Nasal cavity respiratory epithelium epithelial cell of viscerocranial mucosa (primary cell): ENCODE results near the gene PCDHGA2. TPM values are rescaled to one million over a fixed set of nuclear protein-coding genes. Genes with fewer than 3 reads are reported as not detected.

Source experiments
- total RNA-seq: library from RNA; depleted of rRNA; stranded (reverse); fragments of >200 nt; gene quantifications from 2 replicates; pipeline ENCODE4 v1.2.3, GENCODE V29; 2014

Gene PCDHGA2
- 0.34 and 1.00 TPM in 2 replicates for total RNA-seq

GRCh38 chr5:141338538-141339306 lies at the start of gene PCDHGA2:
Gene PCDHGA2, plus strand, starts transcription at chr5:141338760.

DNA sequence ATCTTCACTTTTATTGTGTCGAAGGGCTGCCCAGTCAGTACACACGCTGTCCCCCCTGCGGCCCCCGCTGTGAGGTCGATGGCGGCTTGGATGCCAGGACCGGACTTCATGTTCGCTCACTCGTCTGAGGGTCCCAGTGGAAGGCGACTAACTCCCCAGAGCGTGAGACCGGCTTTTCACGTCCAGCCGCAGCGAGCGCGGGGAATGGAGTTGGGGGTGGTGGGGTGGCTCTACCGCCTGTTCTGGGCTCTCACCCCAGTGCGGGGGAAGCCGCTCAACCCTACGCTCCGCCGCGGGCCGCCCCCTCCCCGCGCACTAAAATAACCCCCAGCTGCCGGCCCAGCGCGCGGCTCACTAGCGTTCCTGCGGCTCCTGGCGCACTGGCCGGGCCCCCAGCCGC lies 34.8 kb upstream of the PCDHGA2 start, which contains the start of gene SLC25A2:
TSS of gene SLC25A2 (minus strand) at position 294 of the 400 bp plus-strand sequence. CDS start at position 110, 184 bp downstream.

DNA sequence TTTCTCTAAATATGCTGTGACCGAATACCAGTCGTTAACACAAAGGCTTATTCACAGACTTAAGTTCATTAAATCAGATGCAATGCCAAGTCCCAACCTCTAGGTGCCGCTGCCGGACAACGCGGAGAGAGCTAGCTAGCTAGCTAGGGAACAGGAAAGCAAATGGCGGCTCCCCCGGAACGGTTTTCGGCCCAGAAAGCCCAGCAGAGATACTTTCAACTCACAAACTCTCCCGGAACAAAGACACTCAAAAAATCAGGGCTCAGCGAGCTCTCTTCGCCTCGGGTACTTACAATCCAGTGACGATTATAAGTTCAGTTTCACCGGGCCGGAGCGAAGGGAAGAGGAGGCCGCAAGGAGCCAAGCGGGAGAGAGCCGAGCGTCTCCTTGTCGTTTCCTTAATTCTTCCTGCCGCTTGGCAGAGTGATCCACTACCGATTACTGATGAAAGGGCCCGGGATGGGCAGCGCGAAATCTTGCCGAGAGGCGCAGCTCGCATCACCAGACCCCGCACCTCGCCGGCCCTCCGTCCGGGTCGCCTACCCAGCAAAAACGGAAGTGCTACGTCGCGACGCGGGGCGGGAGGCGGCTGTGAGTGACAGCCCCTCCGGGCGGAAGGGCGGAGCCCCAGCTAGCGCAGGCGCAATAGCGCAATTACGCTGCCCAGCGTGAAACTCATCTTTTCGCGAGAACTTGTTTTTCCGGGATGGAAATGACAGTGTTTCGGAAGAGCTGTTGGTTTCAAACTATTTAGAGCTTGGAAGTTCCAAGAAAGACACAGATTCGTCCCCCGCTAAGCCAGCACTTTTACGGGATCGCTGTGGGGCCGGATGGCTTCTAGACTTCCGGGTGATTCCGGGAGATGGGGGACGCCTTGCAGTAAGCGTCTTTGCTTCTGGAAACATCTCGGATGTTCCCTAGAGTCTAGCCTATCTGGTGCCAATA lies 18.1 kb upstream of the PCDHGA2 start, which contains the start of gene TAF7:
TSS of gene TAF7 (minus strand) at position 560 of the 945 bp plus-strand sequence. CDS start 740 bp downstream, outside the sequence.

DNA sequence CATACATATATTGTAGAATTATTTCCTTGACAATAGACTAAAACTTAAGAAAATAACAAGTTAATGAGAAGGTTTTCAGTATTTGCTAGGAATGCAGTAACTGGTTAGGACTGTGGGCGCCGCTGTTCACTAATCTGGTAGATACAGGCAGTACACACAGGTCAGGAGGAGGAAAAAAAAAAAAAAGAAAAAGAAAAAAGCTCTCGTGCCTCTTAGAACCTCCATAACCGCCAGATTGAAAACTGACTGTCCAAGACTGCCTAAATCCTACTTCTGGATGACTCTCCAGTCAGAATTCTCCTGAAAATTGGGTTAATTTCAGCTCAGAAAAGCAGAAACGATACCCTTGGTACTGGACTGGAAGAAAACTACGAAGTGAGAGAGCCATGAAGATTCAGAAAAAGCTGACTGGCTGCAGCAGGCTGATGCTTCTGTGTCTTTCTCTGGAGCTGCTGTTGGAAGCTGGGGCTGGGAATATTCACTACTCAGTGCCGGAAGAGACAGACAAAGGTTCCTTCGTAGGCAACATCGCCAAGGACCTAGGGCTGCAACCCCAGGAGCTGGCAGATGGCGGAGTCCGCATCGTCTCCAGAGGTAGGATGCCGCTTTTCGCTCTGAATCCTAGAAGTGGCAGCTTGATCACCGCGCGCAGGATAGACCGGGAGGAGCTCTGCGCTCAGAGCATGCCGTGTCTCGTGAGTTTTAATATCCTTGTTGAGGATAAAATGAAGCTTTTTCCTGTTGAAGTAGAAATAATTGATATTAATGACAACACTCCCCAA lies 8.1 kb upstream of the PCDHGA2 start, which contains the start of gene PCDHGA1:
TSS of gene PCDHGA1 (plus strand) at position 216 of the 782 bp plus-strand sequence.

DNA sequence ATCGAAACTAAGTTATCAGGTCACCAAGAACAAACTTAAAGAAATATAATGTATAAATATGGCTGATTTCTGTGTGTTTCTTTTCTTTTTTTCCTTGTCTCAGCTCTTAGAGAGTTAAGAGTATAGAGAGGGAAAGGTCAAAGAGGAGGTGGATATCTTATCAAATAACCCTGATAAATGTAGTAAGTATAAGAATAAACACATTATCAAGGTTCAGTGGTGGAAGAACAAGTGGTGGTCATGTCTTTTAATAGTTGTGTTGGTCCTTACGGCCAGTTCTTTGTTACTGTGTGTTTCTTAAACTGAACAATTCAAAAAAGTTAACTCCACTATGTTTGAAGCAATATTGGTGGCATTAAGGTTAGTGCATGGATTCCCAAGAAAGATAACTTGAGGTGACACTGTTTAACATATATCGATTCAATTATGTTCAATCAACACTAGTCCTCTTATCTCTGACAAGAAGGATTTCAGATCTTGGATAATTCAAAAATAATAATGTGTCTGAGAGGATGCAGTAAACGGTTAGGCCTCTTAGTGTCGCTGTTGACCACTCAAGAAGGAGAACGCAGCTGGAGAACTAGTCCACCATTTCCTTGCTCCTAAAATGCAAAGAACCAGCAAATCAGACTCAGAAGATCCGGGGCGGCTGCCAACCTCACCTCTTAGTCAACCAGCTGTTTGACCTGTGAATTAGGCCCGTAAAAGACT lies 4.8 kb downstream of the PCDHGA2 start, which contains the start of gene PCDHGA3:
TSS of gene PCDHGA3 (plus strand) at position 588 of the 711 bp plus-strand sequence. CDS start 205 bp downstream, outside the sequence.

DNA sequence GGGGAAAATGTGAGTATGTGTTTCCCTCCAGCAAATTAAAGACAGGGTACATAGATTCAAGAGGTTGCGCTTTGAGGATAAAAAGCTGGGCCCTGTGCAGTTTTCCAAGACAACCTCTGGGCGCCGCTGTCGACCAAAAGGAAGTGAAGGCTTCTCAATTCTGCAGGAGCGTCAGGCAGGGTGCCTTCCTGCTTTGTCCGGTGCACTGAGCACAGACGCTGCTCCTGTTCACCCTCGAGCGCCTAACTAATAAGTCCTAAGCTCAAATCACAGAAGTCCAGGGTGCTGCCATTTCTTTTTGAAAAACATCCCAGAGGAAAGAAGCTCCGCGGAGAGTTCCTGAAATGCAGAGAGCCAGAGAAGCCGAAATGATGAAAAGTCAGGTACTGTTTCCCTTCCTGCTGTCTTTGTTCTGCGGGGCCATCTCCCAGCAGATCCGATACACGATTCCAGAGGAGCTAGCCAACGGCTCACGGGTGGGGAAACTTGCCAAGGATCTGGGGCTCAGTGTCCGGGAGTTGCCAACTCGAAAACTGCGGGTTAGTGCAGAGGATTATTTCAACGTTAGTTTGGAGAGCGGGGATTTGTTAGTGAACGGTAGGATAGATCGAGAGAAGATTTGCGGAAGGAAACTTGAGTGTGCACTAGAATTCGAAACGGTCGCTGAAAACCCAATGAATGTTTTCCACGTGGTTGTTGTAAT lies 11.5 kb downstream of the PCDHGA2 start, which contains the start of gene PCDHGB1:
TSS of gene PCDHGB1 (plus strand) at position 183 of the 703 bp plus-strand sequence. CDS start at position 345, 162 bp downstream.

DNA sequence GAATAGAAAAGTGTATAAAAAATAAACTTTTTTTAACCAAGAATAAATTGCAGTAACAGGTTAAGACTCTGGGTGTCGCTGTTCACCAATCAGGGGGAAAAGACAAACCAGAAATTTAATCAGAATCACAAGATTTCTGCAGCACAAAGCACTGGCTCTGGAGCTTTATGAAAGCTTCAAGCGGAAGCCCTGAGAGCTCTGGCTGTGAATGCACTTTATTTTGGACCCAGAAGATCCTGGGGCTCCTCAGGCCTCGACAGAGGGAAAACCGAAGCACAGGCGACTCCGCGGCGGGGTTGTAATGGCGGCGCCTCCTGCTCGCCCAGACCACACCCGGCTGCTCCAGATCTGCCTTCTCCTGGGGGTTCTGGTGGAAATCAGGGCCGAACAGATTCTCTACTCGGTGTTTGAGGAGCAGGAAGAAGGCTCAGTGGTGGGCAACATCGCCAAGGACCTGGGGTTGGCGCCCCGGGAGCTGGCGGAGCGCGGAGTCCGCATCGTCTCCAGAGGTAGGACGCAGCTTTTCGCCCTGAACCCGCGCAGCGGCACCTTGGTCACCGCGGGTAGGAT lies 16.4 kb downstream of the PCDHGA2 start, which contains the start of gene PCDHGA4:
TSS of gene PCDHGA4 (plus strand) at position 122 of the 570 bp plus-strand sequence. CDS start at position 209, 87 bp downstream.

DNA sequence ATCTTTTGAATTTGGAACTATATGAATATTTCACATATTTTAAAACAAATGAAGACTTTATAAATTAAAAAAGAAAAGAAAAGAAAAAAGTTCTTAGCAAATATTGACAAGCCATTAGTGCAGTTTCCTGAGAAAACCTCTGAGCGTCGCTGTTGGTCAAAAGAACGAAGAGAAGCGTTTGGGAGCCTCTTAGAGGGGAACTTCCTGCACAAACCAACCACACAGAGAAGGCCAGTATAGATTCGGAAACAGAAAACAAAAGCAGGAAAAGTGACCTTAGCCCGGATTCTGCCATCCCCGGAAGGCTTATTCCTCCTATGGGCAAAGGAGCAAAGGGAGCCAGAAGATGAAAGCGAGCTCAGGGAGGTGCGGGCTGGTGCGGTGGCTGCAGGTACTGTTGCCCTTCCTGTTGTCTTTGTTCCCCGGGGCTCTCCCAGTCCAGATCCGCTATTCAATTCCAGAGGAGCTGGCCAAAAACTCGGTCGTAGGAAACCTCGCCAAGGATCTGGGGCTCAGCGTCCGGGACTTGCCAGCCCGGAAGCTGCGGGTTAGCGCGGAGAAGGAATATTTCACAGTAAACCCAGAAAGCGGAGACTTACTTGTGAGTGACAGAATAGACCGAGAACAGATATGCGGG lies 21.3 kb downstream of the PCDHGA2 start, which contains the start of gene PCDHGB2:
TSS of gene PCDHGB2 (plus strand) at position 205 of the 637 bp plus-strand sequence. CDS start at position 347, 142 bp downstream.

GRCh38 chr5:141363952-141364660 lies 25.5 kb downstream of the PCDHGA2 start, which contains the start of gene PCDHGA5:
Gene PCDHGA5, plus strand, starts transcription at chr5:141364162. Its CDS starts 169 bp downstream, at chr5:141364331.

GRCh38 chr5:141369994-141370848 lies 31.7 kb downstream of the PCDHGA2 start, which contains the start of gene PCDHGB3:
Gene PCDHGB3, plus strand, starts transcription at chr5:141370242. Its CDS starts 153 bp downstream, at chr5:141370395.

GRCh38 chr5:141373673-141374317 lies 35.2 kb downstream of the PCDHGA2 start, which contains the start of gene PCDHGA6:
Gene PCDHGA6, plus strand, starts transcription at chr5:141373891. Its CDS starts 193 bp downstream, at chr5:141374084.

DNA sequence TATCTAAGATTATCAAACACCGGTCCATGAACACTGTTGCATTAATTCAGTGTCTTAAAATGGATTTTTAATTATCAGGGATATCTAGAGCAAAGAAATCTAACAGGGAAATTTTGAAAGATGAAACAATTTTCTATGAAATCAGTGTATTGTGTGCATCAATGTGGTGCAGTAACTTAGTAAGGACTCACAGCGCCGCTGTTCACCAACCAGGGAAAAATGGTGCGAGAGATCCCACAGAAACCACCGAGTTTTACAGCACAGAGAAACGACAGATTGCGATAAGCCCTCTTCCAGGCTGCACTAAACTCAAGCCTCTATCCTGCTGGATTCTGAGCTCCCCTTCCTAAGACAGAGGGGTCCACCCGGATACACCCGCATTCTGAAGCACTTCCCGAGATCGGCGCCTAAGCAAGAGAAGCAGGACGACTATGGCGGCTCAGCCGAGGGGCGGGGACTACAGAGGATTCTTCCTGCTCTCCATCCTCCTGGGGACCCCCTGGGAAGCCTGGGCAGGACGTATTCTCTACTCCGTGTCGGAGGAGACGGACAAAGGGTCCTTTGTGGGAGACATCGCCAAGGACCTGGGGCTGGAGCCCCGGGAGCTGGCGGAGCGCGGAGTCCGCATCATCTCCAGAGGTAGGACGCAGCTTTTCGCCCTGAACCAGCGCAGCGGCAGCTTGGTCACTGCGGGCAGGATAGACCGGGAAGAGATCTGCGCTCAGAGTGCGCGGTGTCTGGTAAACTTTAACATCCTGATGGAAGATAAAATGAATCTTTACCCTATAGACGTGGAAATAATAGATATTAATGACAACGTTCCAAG lies 44.1 kb downstream of the PCDHGA2 start, which contains the start of gene PCDHGA7:
TSS of gene PCDHGA7 (plus strand) at position 274 of the 826 bp plus-strand sequence. CDS start at position 432, 158 bp downstream.

DNA sequence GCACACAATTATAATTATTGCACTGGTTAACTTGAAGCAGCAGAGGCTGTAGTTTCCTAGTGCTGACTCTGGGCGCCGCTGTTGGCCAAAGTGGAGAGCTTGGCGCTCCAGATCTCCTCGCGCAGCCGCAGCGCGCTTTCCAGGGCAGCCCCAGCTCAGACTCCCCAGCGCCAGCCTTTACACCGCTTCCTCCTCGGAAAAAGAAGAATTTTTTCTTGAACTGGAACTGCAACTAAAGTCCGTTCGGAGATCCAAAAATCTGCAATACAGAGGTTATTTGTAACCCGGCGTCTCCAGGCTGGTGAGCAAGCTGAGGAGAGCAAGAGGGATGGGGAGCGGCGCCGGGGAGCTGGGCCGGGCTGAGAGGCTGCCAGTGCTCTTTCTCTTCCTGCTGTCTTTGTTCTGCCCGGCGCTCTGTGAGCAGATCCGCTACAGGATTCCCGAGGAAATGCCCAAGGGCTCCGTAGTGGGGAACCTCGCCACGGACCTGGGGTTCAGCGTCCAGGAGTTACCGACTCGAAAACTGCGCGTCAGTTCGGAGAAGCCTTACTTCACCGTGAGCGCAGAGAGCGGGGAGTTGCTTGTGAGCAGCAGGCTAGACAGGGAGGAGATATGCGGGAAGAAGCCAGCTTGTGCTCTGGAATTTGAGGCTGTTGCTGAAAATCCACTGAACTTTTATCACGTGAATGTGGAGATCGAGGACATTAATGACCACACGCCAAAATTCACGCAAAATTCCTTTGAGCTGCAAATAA lies 49.2 kb downstream of the PCDHGA2 start, which contains the start of gene PCDHGB4:
TSS of gene PCDHGB4 (plus strand) at position 142 of the 755 bp plus-strand sequence. CDS start at position 329, 187 bp downstream.

DNA sequence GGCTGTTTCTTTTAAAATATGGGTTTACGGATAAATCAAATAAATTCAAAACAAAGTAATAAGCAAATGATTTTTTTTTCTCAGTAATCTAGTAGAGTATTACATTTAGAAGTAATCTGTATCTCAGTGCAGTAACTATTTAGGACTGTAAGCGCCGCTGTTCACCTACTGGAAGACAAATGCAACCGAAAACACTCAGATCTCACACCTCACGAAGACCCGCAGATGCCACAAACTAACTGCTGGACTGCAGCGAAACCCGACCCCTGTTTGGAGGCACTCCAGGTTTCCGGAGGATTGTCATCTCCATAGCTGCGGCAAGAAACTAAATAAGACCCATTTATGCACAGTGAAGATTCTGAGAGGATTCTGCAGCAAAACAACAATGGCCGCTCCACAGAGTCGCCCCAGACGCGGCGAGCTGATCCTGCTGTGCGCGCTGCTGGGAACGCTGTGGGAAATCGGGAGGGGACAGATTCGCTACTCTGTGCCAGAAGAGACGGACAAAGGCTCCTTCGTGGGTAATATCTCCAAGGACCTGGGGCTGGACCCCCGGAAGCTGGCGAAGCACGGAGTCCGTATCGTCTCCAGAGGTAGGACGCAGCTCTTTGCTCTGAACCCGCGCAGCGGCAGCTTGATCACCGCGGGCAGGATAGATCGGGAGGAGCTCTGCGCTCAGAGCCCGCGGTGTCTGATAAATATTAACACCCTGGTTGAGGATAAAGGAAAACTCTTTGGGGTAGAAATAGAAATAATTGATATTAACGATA lies 54.1 kb downstream of the PCDHGA2 start, which contains the start of gene PCDHGA8:
TSS of gene PCDHGA8 (plus strand) at position 205 of the 770 bp plus-strand sequence. CDS start at position 386, 181 bp downstream.

